Fibroblast of lung (primary cell): ENCODE results near the gene FTO. TPM values are rescaled to one million over a fixed set of nuclear protein-coding genes. Genes with fewer than 3 reads are reported as not detected.

ENCODE experiments used
- DNase-seq, 2 donors: peaks; one replicate each; pipeline versions ENCODE4 v3.0.0 to v3.0.0-alpha.2; 2010; ENCODE audit warnings: low read depth in 2 of 2
- H2AFZ ChIP-seq: 2 replicates; pipeline ENCODE4 v1.5.1; 2012; ENCODE audit warnings: low read length, control low read depth, inconsistent platforms
- H3K27ac ChIP-seq: 2 replicates; pipeline ENCODE4 v1.5.1; 2011; ENCODE audit warnings: low read length, control low read depth; ENCODE audit not compliant: insufficient read depth
- H3K27me3 ChIP-seq: 2 replicates; pipeline ENCODE4 v1.5.1; 2011; ENCODE audit warnings: mild to moderate bottlenecking, low read length; ENCODE audit not compliant: control insufficient read depth, insufficient read depth
- H3K36me3 ChIP-seq: 2 replicates; pipeline ENCODE4 v1.5.1; 2011; ENCODE audit warnings: low read length; ENCODE audit not compliant: control insufficient read depth, insufficient read depth
- H3K4me1 ChIP-seq: 2 replicates; pipeline ENCODE4 v1.5.1; 2011; ENCODE audit warnings: low read length; ENCODE audit not compliant: control insufficient read depth, insufficient read depth; ENCODE audit errors: extremely low read depth
- H3K4me2 ChIP-seq: 2 replicates; pipeline ENCODE4 v1.5.1; 2011; ENCODE audit warnings: low read length, control low read depth; ENCODE audit not compliant: insufficient read depth; ENCODE audit errors: extremely low read depth
- H3K4me3 ChIP-seq, 4 experiments: fragments of 200-600 bp in 1 of 4; sonication (generic) in 1 of 4; replicated peaks in 1 of 4; 2 replicates each; pipeline ENCODE4 v1.5.1; 2011 to 2016; ENCODE audit warnings: low read length in 4 of 4, low read depth in 3 of 4, mild to moderate bottlenecking in 3 of 4, control low read depth in 2 of 4, inconsistent platforms in 1 of 4, mixed read lengths in 1 of 4; ENCODE audit not compliant: insufficient read depth in 1 of 4; ENCODE audit errors: control extremely low read depth in 1 of 4
- H3K79me2 ChIP-seq: 2 replicates; pipeline ENCODE4 v1.5.1; 2012; ENCODE audit warnings: mild to moderate bottlenecking, low read length, inconsistent platforms; ENCODE audit not compliant: control insufficient read depth, insufficient read depth
- H3K9ac ChIP-seq: 2 replicates; pipeline ENCODE4 v1.5.1; 2011; ENCODE audit warnings: mild to moderate bottlenecking, low read length, control low read depth; ENCODE audit not compliant: insufficient read depth
- H3K9me3 ChIP-seq: 2 replicates; pipeline ENCODE4 v1.5.1; 2012; ENCODE audit warnings: low read depth, low read length; ENCODE audit not compliant: control insufficient read depth, insufficient read depth
- H4K20me1 ChIP-seq: 2 replicates; pipeline ENCODE4 v1.5.1; 2011; ENCODE audit warnings: low read length; ENCODE audit not compliant: control insufficient read depth, insufficient read depth; ENCODE audit errors: extremely low read depth
- CTCF ChIP-seq, 2 donors: IDR thresholded peaks in 1 of 2; conservative IDR thresholded peaks in 1 of 2; 1 replicate in 1 of 2; 2 replicates in 1 of 2; pipeline ENCODE4 v1.5.1; 2011 to 2012; ENCODE audit warnings: low read length in 2 of 2, control low read depth in 1 of 2, inconsistent platforms in 1 of 2, low read depth in 1 of 2, mild to moderate bottlenecking in 1 of 2
- EZH2 ChIP-seq: IDR thresholded peaks from 2 replicates; pipeline ENCODE4 v1.5.1; 2012; ENCODE audit warnings: low read length, control low read depth, mild to moderate bottlenecking; ENCODE audit errors: missing control alignments
- polyA plus RNA-seq, 2 donors: library from polyadenylated mRNA; depleted of rRNA in 1 of 2; stranded (reverse) in 1 of 2; unstranded in 1 of 2; fragments of >200 nt; gene quantifications; 2 replicates each; pipeline ENCODE4 v1.2.1, GENCODE V29; 2011 to 2012; ENCODE audit warnings: missing spikeins in 1 of 2
- total RNA-seq: library from RNA; depleted of rRNA; stranded (reverse); fragments of >200 nt; gene quantifications from 2 replicates; pipeline ENCODE4 v1.2.1, GENCODE V29; 2014

The FTO gene
- total and polyA plus RNA-seq, 2 donors (not counting 1 experiment from before 2014, with no cell fraction given): 61.1 to 97.6 TPM

GRCh38 chr16:53812914-53813313, 109.0 kb downstream of the FTO start:
- H3K4me3 ChIP-seq: no peak overlapping the region
- no peaks in the 10 kb centered on the region for H4K20me1 ChIP-seq
- no peaks in the 10 kb centered on the region for H3K27me3 ChIP-seq
- H3K27ac ChIP-seq: no peak overlapping the region
- H3K4me1 ChIP-seq: peaks cover 10% of the 10 kb centered on the region
- DNase-seq: no peak
- no peak for TF ChIP-seq CTCF (conservative IDR thresholded peaks at IDR 0.05 in 1 of 2, IDR thresholded peaks at IDR 0.05 in 1 of 2; ENCODE audit: low read depth in 1 of 2, low read length in 2 of 2)
- TF ChIP-seq EZH2: no peak
- no peaks in the 10 kb centered on the region for H3K36me3 ChIP-seq
- no peak overlapping the region for H3K9ac ChIP-seq
- H3K4me2 ChIP-seq: no peak overlapping the region
- no peak overlapping the region for H2AFZ ChIP-seq
- no peaks in the 10 kb centered on the region for H3K9me3 ChIP-seq
- no peaks in the 10 kb centered on the region for H3K79me2 ChIP-seq

- Histone ChIP-seq H4K20me1 (no peaks in the 10 kb centered on the region), H3K9me3 (no peaks in the 10 kb centered on the region), H3K4me3 (no peak overlapping the region), H3K27ac (no peak overlapping the region), H3K4me1 (peaks cover 10% of the 10 kb centered on the region), H3K4me2 (no peak overlapping the region), H3K36me3 (no peaks in the 10 kb centered on the region), H3K27me3 (no peaks in the 10 kb centered on the region), H2AFZ (no peak overlapping the region), H3K9ac (no peak overlapping the region), H3K79me2 (no peaks in the 10 kb centered on the region)
- DNase-seq: no peak
- no peak for TF ChIP-seq EZH2
- TF ChIP-seq CTCF (conservative IDR thresholded peaks at IDR 0.05 in 1 of 2, IDR thresholded peaks at IDR 0.05 in 1 of 2; ENCODE audit: low read depth in 1 of 2, low read length in 2 of 2): no peak
These were observed 110.8 kb downstream of the FTO start for GRCh38 chr16:53814801-53815200.

GRCh38 chr16:53816211-53816836, 112.4 kb downstream of the FTO start:
- no peak overlapping the region for H3K9ac ChIP-seq
- peaks cover 10% of the 10 kb centered on the region for H3K4me1 ChIP-seq
- TF ChIP-seq EZH2 (no peak), CTCF (conservative IDR thresholded peaks at IDR 0.05 in 1 of 2, IDR thresholded peaks at IDR 0.05 in 1 of 2; ENCODE audit: low read depth in 1 of 2, low read length in 2 of 2) (no peak)
- peak overlapping the region; percentile 24 for H3K27ac ChIP-seq
- H3K36me3 ChIP-seq: no peaks in the 10 kb centered on the region
- H3K9me3 ChIP-seq: no peaks in the 10 kb centered on the region
- no peak overlapping the region for H2AFZ ChIP-seq
- H4K20me1 ChIP-seq: no peaks in the 10 kb centered on the region
- no peak overlapping the region for H3K4me3 ChIP-seq
- H3K27me3 ChIP-seq: no peaks in the 10 kb centered on the region
- peak in 1 of 2 donors; percentile 21 for DNase-seq
- no peaks in the 10 kb centered on the region for H3K79me2 ChIP-seq
- H3K4me2 ChIP-seq: no peak overlapping the region
